Nucleus accumbens (tissue), 56 donors: ENCODE data around the gene STARD3.
A peak's percentile ranks its signal among the peaks of the same experiment; 100 is the strongest.
"Not testable (repeated sequence)": the region's sequence is repeated elsewhere in the genome, so short reads cannot be mapped to it uniquely, and the experiment has no call there.

Experiments
- DNase-seq, 56 donors: peaks; one replicate each; lab custom pipeline; 2025; lab: John Stamatoyannopoulos, UW

The STARD3 gene

DNA sequence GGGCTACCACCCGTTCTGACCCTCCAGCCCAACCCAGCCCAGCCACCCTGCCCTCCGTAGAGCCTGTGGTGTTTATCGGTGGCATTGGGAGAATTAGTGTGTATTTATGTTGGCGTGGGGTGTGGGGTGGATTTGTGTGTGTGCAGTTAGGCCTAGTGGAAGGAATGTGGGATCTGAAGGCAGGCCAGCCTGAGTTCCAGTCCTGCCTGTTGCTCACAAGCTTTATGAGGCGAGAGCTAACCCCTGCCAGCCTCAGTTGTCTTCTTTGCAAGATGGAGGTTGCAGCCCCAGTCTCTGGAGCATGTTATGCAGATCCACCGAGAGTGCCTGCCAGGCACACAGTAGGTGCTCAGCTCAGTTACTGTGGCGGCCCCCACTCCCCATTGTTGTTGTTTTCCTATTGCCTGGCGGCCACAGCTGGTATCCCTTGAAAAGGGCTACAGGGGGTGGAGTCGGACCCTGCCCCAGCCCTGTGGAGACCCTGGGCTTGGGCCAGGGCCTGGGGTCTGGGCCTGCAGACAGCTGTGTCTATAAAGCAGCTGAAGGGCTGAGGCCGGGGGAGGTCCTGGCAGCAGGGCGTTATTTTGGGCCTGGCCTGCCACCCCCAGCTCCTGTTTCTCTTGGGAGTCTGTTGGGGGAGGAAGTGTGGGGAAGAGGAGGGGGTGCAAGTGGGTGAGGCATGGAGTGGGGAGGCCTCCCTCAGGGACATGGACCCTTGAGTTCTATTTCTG, 68.0 kb downstream of the STARD3 start:
- no peak for DNase-seq

DNA sequence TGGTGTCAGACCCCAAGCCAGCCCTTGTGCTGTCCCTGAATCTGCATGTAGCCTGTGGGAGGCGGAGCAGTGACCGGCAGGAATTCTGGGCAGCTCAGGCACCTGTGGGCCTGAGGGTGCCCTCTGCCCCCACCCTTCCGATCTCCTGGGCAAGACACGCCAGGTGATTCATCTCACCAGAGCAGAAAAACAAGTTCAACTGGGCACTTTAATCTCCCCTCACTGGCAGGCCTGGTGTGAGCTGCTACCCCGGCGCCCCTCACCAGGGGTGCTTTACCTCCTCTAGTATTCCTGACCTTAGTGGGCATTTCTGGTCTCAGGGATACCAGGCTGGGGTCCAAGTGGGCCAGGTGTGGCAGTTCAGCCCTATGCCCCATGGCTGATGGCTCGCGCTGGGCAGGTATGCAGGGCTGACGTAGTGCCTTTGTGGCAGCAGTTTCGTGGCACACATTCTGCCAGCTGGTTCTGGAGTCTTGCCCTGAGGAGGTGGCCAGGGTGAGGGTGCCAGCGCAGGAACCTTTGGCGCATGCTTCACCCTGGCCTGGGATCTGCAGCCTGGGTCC, 68.9 kb downstream of the STARD3 start:
- peak in 2 of 56 donors; percentile 16 to 23 for DNase-seq

DNA sequence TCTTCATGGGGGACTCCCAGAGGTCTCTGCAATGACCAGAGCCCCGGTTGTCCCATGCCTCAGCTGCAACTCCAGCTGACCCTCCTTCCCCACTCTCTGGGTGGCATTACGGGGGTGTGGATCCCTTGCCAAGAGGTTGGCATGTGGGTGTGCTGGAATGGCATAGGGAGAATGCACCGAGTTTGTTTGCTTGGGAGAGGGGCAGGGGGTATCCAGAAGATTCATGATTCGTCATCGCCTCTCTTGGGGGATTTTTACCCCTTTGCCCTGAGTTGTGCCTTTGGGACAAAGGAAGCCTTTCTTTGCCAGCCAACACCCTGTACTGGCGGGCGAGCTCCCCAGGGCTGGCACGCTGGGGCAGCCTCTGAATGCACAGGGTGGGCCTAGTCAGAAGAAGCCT, 69.4 kb downstream of the STARD3 start:
- no peak for DNase-seq

DNA sequence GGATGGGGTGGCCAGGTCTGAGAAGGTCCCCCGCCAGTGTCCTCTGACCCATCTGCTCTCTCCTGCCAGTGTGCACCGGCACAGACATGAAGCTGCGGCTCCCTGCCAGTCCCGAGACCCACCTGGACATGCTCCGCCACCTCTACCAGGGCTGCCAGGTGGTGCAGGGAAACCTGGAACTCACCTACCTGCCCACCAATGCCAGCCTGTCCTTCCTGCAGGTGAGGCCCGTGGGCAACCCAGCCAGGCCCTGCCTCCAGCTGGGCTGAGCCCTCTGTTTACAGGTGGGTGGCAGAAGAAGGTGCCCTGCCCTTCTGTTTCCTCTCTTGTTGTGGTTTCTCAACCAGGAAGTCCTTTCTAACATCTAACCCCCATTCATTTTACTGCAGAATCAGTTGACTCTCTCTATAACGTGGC, 70.0 kb downstream of the STARD3 start:
- no peak for DNase-seq

DNA sequence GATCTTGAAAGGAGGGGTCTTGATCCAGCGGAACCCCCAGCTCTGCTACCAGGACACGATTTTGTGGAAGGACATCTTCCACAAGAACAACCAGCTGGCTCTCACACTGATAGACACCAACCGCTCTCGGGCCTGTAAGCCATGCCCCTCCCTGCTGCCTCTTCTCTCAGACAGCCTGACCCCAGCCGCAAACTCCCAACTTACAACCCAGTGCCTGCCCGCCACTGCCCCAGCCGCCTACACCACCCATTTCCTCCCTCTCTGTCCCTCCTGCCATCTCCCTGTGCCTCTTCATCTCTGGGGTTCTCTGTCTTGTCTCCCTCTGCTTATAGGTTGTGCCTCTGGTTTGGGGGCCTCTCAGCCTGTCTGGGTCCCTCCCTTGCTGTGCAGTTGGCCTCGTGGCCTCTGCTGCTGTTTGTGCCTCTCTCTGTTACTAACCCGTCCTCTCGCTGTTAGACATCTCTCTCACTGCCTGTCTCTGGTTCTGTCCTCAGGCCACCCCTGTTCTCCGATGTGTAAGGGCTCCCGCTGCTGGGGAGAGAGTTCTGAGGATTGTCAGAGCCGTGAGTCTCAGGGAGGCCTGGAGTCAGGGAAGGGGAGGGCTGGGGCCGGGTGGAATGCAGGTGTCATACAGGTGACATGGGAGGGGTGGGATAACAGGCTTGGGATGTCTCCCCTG, 72.5 kb downstream of the STARD3 start:
- no peak for DNase-seq

DNA sequence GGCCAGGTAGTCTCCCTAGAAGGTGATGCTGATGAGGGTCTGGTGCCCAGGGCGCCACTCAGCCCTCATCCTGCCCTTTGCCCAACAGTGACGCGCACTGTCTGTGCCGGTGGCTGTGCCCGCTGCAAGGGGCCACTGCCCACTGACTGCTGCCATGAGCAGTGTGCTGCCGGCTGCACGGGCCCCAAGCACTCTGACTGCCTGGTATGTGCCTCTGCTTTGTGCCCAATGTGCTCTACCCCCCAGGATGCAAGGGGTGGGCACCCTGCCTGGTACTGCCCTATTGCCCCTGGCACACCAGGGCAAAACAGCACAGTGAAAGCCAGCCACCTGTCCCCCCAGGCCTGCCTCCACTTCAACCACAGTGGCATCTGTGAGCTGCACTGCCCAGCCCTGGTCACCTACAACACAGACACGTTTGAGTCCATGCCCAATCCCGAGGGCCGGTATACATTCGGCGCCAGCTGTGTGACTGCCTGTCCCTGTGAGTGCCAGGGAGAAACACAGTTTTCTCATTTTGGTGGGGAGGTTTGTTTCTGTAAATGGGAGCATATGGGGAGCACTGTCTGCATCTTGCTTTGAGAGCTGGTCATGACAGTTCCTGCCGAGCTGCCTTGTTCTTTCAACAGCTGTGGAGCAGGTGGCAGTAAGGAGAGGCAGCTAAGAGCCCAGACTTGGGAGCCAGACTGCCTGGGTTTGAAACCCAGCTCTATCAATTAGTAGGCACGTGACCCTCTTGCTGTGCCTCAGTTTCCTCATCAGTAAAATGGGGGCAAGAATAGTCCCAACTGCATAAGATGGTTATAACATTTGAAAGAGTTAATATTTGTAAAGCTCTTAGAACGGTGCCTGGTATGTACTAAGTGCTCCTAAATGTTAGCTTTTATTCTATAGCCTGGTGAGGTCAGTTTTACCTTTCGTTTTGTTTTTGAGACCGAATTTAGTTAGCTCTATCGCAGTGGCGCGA, 73.3 kb downstream of the STARD3 start:
- DNase-seq: no peak

DNA sequence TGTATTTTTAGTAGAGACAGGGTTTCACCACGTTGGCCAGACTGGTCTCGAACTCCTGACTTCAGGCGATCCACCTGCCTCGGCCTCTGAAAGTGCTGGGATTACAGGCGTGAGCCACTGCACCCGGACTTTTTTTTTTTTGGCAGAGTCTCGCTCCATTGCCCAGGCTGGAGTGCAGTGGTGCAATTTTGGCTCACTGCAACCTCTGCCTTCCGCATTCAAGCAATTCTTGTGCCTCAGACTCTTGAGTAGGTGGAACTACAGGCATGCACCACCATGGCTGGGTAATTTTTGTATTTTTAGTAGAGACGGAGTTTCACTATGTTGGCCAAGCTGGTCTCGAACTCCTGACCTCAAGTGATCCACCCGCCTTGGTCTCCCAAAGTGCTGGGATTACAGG, 74.1 kb downstream of the STARD3 start:
- not testable (repeated sequence) for DNase-seq

DNA sequence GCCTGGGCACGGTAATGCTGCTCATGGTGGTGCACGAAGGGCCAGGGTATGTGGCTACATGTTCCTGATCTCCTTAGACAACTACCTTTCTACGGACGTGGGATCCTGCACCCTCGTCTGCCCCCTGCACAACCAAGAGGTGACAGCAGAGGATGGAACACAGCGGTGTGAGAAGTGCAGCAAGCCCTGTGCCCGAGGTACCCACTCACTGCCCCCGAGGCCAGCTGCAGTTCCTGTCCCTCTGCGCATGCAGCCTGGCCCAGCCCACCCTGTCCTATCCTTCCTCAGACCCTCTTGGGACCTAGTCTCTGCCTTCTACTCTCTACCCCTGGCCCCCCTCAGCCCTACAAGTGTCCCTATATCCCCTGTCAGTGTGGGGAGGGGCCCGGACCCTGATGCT, 74.9 kb downstream of the STARD3 start:
- no peak for DNase-seq
